GM13977 (cell line): ENCODE measurements around the gene AKAP1.

ENCODE experiments used
- DNase-seq: peaks from one replicate; pipeline ENCODE4 v3.0.0; 2012; ENCODE audit warnings: low spot score
- in situ Hi-C: fragments of 300-500 bp; cut with MboI; formaldehyde crosslinking; loops from one replicate; pipeline ENCODE4 v1.12.0; 2022; ENCODE audit warnings: low sequenced_read_pairs, low pct_unique_long_range_greater_than_20kb, mixed read lengths, inconsistent platforms; ENCODE audit not compliant: unreplicated experiment
- TF ChIP-seq, protein P1 (sequence below): IDR thresholded peaks from 2 replicates; pipeline ENCODE4 v1.5.1; 2012; ENCODE audit warnings: mild to moderate bottlenecking, control low read depth; ENCODE audit not compliant: insufficient read depth; ENCODE audit errors: extremely low read depth, missing control alignments

The AKAP1 gene, protein sequence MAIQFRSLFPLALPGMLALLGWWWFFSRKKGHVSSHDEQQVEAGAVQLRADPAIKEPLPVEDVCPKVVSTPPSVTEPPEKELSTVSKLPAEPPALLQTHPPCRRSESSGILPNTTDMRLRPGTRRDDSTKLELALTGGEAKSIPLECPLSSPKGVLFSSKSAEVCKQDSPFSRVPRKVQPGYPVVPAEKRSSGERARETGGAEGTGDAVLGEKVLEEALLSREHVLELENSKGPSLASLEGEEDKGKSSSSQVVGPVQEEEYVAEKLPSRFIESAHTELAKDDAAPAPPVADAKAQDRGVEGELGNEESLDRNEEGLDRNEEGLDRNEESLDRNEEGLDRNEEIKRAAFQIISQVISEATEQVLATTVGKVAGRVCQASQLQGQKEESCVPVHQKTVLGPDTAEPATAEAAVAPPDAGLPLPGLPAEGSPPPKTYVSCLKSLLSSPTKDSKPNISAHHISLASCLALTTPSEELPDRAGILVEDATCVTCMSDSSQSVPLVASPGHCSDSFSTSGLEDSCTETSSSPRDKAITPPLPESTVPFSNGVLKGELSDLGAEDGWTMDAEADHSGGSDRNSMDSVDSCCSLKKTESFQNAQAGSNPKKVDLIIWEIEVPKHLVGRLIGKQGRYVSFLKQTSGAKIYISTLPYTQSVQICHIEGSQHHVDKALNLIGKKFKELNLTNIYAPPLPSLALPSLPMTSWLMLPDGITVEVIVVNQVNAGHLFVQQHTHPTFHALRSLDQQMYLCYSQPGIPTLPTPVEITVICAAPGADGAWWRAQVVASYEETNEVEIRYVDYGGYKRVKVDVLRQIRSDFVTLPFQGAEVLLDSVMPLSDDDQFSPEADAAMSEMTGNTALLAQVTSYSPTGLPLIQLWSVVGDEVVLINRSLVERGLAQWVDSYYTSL

DNA sequence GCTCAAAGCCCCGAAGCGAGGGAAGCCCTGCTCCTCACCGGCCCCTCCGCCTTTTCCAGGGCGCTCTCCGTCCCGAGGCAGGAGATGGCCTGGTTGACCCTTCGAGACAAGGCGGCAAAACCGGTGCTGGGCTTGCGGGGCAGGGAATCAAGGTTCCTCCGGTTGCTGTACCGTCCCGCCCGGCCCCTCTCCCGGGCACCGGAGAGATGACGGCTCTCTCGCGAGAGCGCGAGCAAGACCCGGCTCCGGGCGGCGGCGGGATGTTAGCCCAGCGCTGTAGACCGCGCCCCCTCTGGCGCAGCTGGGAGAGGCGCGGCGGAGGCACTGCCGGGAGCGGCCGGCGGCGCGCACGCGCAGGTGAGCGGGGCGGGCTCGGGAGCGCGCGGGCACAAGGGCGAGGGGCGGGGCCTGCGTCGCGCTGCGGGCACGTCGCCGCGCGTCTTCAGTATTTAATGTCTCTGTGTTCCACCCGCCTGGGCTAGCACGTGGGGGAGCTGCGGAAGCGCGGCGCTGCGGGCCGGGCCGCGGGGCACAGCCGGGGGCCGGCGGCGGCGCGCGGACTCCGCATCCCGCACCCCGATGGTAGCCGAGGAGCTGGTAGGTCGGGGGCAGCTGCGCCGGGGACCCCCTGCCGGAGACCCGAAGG is at the start of gene AKAP1:
TSS of gene AKAP1 (plus strand) at position 445 of the 646 bp plus-strand sequence. CDS start 20,219 bp downstream, outside the sequence.
- TF ChIP-seq, protein P1, sequence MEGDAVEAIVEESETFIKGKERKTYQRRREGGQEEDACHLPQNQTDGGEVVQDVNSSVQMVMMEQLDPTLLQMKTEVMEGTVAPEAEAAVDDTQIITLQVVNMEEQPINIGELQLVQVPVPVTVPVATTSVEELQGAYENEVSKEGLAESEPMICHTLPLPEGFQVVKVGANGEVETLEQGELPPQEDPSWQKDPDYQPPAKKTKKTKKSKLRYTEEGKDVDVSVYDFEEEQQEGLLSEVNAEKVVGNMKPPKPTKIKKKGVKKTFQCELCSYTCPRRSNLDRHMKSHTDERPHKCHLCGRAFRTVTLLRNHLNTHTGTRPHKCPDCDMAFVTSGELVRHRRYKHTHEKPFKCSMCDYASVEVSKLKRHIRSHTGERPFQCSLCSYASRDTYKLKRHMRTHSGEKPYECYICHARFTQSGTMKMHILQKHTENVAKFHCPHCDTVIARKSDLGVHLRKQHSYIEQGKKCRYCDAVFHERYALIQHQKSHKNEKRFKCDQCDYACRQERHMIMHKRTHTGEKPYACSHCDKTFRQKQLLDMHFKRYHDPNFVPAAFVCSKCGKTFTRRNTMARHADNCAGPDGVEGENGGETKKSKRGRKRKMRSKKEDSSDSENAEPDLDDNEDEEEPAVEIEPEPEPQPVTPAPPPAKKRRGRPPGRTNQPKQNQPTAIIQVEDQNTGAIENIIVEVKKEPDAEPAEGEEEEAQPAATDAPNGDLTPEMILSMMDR: peak; percentile 63
- in situ Hi-C loops: no loop called here

DNA sequence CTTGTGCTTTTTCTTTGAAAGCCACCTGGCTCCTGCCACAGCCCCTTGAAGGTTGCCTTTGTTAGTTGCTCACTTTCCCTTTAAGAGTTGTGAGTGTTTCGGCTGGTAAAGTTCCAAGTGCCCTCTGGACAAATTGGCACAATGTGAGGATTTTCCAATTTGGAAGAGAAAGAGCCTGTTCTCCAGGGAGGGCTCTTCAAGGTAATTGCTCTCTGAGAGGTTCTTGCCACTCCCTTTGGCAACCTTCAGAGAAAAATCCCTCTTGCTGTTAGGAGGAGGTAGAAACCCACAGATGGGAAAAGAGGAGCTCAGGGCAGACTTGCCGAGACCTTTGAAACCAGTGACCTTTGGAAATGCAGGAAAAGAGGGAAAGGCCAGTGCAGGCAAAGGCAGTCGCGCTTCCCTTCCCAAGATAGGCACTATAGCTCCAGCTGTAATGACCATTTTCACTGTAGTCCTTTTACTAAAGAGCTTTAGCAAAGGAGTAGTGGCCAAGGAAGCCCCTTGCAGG is 49.0 kb upstream of the AKAP1 start:
- TF ChIP-seq, protein P1: no peak
- no peak for DNase-seq
- in situ Hi-C loops: no loop called here

More for the DNA sequence above, at the start of gene AKAP1:
- DNase-seq: peak; percentile 99

DNA sequence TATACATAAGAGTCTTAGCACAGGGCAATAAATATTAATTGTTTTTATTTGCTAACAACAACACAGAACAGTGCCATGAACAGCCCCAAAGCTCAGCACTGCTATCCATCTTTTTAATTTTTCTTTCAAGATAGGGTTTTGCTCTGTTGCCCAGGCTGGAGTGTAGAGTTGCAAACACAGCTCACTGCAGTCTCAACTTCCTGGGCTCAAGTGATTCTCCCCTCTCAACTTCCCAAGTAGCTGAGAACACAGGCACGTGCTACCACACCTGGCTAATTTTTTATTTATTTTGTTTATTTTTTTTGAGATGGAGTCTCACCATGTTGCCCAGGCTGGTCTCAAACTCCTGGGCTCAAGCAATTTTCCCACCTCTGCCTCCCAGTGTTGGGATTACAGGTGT is 47.6 kb upstream of the AKAP1 start:
- TF ChIP-seq, protein P1: no peak
- no peak for DNase-seq
- in situ Hi-C loops: no loop called here

DNA sequence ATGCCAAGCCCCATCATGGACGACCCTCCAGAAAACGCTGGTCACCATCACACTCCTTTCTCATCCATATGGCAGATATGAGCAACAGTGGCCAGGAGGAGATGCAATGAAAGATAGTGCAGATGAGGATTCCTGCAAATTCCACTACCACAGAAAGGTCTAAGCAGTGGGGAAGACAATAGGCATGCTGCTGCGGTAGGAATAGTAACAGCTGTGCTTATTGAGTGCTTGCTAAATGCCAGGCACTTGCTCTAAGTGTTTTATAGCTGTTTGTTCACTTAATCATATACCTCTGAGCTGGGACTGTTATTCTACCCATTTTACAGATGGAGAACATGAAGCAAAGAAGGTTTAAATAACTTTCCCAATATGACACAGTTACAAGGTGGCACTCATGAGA is 46.6 kb upstream of the AKAP1 start:
- TF ChIP-seq, protein P1: no peak
- in situ Hi-C loops: no loop called here
- no peak for DNase-seq

DNA sequence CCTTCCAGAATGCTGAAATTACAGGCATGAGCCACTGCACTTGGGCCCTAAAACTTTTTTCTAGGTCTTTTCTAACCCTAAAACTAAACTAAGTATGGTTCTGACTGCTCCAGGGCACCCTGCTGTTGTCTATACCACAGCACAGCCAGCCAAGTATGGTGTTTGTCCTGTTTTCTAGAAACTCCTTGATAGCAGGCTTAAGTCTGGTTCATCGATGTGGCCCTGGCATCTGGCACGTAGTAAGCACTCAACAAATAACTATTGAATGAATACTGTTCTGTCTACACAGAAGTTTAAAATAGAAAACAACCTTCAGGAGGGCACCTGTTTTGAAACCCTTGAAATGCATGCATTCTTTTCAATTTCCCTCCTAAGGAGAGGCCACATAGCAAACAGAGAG is 44.5 kb upstream of the AKAP1 start:
- DNase-seq: no peak
- in situ Hi-C loops: no loop called here
- TF ChIP-seq, protein P1: no peak

DNA sequence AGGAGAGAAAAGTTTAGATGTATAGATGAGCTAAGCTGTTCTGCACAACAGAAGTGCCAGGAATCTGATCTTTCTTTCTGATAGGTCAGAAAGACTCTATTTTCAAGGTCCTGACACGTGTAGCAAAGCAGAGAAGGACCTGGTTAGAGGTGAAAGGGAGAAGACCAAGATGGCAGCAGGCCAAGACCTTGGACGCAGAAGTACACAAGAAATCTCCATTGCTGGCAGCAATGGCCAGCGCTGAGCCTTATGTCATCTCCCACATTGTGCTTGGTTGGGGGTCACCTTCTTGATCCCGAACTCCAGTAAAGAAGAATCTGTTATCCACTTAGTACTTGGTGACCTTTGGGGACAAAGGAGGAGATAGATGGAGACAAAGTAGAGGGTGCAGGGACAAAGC is 41.8 kb upstream of the AKAP1 start:
- in situ Hi-C loops: no loop called here
- TF ChIP-seq, protein P1: no peak

More for the DNA sequence above, 41.8 kb upstream of the AKAP1 start:
- no peak for DNase-seq
